HepG2 (cell line): ENCODE results near the gene CMTM1.

Source experiments
- ARHGAP35 ChIP-seq: sonication (generic); formaldehyde crosslinking; IDR thresholded peaks from 2 replicates; pipeline ENCODE4 v1.9.0; 2022; ENCODE audit warnings: mild to moderate bottlenecking, inconsistent platforms, moderate library complexity, missing genetic modification reagents, borderline replicate concordance
- MIXL1 ChIP-seq: IDR thresholded peaks from 2 replicates; pipeline ENCODE4 v1.6.1; 2016
- ZNF792 ChIP-seq: IDR thresholded peaks from 2 replicates; pipeline ENCODE4 v1.6.1; 2016

- TF ChIP-seq ZNF792, result 0 out of 2 replicates have a peak, but pooled peaks have one; percentile 40
- TF ChIP-seq MIXL1, result no peak
- TF ChIP-seq ARHGAP35 (CRISPR knock-in tag), result no peak
These were observed 39.1 kb downstream of the CMTM1 start for GRCh38 chr16:66605177-66605978.
